ENCODE data around the gene LAMA2.

- TF ChIP-seq CTCF (IDR thresholded peaks at IDR 0.05) (no peak), POLR2A (IDR thresholded peaks at IDR 0.05) (no peak)
Measured at GRCh38 chr6:129331450-129332138, 448.7 kb downstream of the LAMA2 start.

Measured in right lobe of liver (tissue), 4 donors.